HG03159 (cell line): ENCODE data around the gene NKD2.
"Not testable (repeated sequence)": the region's sequence is repeated elsewhere in the genome, so short reads cannot be mapped to it uniquely, and the experiment has no call there.

Source experiments
- ATAC-seq: cut with Tn5 transposase; IDR thresholded peaks from one replicate; pipeline ENCODE4 v1.9.1; 2021; ENCODE audit warnings: mild to moderate bottlenecking, moderate library complexity; ENCODE audit not compliant: unreplicated experiment

Gene NKD2

DNA sequence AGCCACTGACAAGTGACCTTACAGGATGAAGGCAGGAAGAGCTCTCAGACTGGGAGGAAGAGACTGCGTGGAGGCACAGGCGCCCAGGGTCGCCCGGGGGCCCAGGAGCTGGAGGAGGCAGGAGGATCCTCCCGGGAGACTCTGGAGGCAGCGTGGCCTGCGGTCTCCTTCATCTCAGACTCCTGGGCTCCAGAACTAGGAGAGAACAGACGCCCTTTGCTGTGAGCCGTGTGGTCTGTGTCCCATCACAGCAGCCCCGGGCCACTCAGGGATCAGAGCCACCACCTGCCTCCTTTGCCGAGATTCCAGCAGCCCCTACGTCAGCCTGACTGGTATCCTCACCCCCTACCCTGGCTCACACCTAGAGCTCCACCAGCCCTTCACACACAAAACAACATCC lies 58.1 kb downstream of the NKD2 start:
- no peak for ATAC-seq

DNA sequence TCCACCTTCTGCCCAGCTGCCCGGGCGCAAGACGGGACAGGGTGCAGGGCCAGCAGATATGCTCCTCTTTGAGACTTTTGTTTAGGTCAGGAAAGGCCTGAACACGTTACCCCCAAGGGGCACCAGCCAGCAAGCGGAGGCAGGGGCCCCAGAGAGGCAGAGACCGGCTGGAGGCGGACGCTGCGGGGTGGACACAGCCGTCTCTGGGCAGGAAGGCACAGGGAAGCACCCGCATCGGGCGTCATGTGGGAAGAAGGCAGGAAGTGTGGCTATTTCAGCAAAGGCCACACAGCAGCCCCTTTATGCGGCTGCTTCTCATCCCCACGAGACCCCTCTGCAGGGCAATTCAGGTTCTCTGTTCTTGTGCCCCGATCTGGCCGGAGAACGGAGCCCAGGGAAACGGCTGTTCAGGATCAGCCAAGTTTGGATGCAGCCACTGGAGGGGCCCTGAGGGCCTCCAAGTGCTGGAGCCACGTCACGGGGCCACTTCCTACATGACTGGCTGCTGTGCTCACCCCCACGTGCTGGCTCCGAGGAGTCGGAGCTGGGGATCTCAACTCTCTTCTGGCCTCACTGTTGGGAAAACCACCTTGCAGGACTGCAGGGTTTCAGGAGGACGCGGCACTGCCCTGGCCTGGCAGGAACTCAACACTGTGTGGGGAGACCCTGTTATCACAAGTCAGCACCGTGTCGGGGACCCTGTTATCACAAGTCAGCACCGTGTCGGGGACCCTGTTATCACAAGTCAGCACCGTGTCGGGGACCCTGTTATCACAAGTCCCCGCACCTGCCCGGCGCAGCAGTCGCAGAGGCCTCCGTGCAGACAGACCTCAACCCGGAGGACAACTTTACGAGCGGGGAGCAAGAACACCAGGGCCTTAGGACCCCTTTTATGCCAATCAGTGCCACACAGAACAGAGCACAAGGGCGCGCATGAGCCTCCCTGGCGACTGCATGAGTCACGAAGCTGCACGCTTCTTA lies 58.8 kb downstream of the NKD2 start:
- no peak for ATAC-seq

DNA sequence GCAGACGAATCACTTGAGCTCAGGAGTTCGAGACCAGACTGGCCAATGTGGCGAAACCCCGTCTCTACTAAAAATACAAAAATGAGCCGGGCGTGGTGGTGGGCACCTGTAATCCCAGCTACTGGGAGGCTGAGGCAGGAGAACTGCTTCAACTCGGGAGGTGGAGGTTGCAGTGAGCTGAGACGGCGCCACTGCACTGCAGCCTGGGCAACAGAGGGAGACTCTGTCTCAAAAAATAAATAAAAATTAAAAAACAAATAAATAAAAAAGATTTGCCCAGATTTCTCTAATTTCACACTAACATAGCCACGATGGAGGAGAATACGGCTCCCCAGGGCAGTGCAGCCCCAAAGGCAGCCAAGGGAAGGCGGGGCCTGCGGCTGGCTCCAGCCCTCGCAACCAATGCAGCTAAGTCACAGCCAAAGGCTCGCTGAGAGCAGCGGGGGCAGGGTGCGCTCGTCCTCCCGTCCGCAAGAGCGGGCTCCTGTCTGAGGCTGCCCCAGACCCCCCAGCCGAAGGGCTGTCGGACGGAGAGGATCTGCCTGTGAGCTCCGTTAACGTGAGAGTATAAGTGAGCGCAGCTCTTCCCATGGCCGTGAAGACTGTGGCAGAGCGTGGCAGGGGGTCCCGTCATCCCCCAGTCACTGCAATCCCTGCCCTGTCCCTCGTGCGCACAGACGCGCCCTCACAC lies 59.7 kb downstream of the NKD2 start:
- ATAC-seq = no peak

DNA sequence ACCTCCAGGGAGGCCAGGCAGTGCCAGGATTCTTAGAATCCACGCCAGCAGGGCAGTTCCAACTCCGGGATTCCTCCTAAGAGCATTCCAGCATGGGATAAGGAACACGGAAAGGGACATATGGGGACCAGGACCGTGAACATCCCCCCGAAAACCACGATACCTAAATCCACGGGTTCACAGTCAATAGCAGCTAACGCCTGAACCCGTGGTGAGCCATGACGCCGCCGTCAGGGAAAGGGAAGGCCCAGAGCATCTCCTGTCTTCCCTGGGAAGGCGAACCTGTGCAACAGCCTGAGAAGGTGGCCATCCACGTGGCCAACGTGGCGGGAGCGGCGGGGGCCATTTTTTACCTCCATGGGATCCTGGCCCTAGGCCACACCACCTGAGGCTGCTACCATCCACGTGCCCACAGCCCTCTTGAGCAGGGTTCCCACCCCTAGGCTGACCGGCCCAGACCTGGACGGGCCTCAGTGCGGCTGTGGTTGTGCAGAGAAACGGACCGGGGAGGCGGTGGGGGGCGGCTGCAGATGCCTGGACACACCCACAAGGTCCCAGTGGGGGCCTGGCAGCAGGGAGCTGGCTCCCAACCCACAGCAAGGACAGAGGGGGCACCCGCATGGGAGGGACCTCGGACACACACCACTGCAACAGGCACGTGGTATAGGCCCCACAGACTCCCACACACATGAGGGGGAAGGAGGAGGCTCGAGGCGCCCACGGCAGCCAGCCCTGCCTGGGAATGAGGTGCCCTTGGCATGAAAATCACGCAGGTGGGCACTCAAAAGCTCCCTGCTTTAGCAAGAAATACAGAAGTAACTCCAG lies 60.5 kb downstream of the NKD2 start:
- ATAC-seq = no peak

DNA sequence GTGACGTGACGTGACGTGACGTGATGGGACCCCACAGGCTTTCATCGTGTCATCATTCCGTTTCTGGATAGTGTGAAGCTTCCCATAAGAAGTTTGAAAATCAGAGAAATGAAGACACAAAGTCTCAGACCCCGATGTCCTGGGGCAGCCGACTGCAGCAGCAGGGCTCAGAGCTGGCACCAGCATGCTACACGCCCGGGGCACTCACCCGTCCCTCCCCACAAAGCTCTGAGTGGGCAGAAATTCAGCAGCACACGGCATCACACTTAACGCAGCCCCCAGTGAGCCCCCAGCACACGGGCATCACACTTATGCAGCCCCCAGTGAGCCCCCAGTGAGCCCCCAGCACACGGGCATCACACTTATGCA lies 61.1 kb downstream of the NKD2 start:
- ATAC-seq = no peak

DNA sequence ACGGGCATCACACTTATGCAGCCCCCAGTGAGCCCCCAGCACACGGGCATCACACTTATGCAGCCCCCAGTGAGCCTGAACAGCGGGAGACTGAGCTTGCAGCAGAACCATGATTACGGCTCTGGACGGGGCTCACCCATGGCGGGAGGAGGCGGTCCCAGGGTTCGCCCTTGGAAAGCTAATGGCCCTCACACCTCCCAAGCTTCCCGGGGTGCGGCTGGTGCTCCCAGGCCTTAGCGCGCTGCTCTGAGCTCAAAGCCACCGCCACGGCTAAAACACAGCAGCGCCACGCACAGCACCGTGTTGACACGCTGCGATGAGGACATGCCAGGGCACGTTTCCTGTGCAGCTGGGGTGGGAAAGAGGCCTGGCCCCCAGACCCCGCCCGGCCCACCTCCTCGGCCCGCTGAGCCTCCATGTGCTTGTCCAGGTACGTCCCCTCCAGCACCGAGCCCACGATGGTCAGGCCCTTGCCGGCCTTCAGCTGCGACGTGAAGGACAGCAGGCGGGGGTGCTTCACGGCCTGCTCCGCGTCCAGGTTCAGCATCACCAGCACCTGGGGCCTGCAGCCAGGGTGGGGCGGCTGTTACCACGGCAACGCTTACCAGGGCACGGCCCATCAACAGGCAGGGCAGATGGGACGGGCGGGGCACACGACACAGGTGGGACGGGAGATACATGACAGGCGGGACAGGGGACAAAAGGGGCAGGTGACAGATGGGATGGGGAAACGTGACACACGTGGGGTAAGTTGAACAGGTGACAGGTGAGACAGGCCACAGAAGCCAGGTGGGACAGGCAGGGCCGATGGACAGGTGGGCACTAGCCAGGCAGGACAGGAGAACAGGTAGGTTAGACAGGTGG lies 64.9 kb downstream of the NKD2 start:
- ATAC-seq = no peak

DNA sequence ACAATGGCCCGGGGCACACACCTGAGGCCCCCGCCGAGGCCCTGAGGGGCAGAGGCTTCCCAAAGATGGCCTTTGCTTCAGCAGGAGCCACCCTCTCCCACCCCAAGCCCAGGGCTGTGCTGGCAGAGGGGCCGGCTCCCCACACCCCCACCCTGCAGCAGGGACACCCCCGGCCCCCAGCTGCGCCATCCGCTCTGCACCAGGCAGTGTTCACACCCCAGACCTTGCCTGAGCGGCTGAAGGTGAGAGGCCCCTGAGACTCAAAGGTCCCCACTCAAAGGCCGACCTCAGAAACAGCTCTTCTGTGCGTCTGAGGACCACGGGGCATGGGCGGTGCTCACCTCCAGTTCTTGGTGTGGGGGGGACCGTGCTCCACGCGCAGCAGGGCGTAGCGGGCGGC lies 65.6 kb downstream of the NKD2 start:
- ATAC-seq = no peak

DNA sequence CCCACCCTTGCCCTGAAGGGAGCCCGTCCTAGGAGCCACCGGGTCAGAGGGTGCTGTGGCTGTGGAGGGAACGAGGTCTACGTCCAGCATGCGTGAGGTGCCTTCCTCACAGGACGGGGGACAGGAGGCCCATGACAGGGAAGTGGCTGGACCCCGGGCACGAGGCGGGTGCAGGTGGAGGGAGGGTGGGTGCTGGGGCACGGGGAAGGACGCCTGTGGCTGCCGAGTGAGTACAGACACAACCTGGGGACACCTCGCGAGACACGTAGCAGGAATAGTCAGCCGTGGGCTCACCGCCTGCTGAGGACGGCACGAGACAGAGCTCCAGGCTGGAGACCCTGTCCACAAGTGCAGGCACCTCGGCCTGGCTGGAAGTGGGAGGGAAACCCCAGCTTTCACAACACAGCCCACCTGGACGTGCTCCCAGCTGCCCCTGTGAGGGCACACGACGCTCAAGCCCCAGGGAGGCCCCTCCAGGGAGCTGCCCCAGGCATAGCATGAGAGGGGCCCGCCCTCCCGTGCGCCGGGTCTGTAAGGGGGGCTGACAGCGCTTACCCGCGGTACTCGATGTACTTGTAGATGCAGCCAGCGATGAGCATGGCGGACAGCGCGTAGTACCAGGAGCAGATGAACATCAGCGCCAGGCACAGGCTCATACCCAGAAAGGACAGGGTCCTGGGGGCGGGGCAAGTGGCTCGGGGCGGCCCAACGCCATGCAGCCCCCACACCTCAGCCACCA lies 66.4 kb downstream of the NKD2 start:
- ATAC-seq = no peak

DNA sequence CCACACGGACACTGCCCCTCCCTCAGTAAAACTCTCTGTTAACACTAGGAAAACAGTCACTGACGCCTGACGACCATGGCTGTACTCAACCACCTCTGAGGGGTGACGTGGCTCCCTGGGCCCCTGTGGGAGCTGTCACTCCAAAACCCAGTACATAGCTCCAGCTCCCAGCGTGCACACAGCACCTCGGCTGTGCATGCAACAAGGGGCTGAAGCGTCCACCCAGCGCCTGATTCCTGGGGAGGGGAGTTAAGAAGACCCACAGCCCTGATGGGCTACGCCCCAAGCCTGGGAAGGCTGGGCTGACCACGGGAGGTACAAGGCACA lies 66.9 kb downstream of the NKD2 start:
- no peak for ATAC-seq

DNA sequence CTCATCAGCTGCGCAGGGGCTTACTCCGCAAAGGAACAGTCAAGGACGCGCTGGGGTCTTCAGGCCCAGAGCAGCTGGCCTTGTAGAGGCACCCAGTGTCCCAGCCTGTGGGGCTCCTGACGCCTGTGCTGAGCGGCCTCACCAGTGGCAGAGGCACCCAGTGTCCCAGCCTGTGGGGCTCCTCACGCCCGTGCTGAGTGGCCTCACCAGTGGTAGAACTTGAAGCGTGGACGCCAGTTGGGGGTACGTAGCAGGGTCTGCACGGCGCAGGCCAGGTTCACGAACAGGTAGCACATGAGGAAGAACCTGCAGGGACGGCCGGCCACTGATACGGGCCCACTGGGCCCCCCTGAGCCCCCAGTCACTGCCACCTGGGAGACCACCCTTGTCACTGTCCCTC lies 67.3 kb downstream of the NKD2 start:
- ATAC-seq = no peak

DNA sequence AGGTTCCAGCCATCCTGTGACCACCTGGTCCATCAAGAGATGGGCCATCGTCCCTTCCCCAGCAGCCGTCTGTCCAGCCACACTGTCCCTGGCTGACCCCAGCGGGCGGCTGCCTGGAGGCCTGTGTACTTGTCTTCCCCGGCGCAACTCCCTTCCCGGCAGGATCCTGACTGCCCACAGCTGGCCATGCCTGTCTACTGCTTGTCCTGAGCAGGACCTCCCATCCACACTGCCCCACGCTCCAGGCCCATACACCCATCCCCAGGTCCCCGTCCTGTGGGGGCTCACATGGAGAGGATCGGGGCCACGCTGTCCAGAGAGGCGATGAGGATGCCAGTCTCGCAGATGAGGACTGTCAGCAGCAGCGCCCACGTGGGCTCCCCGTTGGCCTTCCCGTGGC lies 67.8 kb downstream of the NKD2 start:
- ATAC-seq = no peak

DNA sequence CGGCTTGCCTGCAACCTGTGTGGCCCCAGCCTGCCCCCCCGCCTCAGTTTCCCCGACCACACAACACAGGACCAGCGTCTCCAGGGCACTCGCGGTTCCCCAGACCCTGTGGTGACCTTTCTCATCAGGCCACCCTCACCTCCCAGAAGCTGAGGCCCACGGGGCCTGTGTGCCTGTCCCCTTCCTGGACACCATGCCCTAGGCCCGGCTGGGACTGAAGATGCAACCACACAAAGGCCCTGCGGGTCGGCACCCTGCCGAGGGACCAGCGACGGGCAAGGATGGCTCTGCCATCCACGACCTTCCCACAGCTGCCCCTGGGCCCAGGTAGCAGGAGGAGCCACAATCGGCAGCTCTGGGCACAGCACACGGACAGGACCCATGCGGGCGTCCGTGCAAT lies 68.4 kb downstream of the NKD2 start:
- ATAC-seq = no peak

DNA sequence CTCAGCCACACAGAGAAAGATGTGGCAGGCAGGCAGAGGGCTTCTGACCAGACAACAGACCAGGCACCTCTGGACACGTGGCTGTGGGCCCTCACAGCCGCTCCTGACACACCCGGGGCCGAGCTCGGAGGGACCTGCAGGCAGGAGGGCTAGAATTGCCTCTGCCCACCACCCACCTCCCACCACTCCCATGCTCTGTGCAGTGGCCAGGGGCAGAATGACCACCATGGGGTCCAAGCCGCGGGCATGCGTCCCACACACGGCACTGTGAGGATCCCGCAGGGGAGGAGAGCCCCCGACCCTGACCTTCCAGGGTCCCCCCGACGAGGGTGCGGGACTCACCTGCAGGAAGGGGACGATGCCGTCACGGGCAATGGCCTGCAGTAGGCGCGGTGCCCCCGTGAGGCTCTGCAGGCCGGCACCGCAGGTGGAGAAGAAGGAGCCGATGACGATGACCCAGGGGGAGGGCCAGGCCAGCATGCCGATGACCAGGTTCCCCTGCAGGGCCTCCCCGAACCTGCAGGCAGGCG lies 69.0 kb downstream of the NKD2 start:
- no peak for ATAC-seq

DNA sequence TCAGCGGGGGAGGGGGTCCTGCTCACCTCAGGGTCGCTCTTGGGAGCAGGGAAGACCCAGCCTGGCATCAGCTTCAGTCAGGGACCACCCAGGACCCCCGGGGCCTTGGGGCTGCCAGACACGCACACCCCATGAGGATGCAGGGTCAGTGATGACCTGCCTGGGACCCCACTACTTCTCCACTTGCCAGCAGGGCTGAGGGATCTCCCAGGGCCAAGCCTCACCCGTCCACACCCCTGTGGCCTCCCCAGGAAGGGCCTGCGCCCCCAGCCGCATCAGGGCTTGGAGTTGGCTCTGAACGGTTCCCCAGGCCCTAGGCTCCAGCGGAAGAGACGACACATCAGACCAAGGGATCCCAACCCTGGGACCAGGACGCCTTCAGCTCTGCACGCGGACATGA lies 69.6 kb downstream of the NKD2 start:
- ATAC-seq = no peak

DNA sequence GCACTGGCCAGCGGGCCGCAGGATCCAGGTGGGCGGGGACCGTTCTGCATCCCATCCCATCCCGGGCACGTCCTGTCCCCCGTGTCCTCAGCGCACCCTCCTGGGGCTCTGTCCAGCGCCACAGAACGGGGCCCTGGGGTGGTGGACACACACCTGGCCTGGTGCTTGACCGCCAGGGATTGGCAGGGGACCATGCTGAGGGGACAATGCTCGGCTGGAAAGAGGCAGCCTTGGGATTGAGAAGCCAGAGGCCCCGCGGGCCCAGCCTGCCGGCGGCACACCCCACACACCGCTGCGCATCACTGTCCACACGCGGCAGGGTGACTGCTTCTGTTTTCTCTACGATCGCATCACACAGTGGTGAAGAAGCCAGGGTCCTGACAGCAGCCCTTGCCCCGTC lies 70.2 kb downstream of the NKD2 start:
- no peak for ATAC-seq

DNA sequence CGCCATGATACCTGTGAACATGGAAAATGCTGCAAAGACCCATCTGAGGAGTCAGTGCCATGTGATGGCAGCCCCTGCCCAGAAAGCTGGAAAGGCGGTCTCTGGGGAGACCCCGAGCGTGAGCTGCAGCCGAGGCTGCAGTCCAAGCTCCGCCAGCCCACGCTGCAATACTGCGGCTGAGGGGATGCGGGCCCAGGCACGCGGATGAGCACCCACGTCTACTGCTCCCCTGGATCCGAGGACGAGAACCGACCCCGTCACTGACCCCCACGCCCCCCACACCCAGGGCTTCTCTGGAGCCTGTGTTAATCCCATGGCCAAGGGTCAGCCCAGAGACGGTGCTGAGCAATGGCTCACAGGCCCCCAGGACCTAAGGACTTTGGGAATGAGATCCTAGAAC lies 70.9 kb downstream of the NKD2 start:
- no peak for ATAC-seq

DNA sequence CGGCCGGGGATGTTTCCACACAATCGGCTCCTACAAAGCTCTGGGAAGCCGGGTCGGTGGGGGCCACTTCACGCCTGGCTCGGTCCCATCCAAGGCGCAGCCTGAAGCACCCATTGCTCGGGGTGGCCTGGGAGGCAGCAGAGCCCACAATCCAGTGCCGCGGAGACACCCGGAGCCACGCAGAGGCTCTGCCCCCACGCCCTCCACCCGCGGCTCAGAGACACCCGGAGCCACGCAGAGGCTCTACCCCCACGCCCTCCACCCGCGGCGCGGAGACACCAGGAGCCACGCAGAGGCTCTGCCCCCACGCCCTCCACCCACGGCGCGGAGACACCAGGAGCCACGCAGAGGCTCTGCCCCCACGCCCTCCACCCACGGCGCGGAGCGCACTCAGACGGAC lies 71.4 kb downstream of the NKD2 start:
- ATAC-seq = no peak

DNA sequence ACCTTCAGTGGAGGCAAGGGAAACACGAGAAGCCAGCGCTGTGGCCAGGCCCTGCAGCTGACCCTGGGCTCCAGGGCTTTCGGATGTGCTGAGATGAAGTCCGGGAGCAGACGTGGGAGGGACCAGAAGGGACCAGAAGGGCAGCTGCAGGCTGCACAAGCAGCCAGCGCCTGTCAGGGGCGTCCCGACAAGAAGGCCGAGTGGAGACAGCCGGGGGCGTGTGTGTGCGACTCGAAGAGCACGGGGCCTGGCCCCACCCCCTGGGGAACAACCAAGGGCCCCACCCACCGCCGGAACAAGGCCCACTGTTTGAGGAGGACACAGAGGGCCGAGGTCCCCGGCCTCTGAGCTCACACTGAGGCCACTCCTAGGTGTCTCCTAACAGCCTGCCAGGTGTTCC lies 71.8 kb downstream of the NKD2 start:
- ATAC-seq = no peak

DNA sequence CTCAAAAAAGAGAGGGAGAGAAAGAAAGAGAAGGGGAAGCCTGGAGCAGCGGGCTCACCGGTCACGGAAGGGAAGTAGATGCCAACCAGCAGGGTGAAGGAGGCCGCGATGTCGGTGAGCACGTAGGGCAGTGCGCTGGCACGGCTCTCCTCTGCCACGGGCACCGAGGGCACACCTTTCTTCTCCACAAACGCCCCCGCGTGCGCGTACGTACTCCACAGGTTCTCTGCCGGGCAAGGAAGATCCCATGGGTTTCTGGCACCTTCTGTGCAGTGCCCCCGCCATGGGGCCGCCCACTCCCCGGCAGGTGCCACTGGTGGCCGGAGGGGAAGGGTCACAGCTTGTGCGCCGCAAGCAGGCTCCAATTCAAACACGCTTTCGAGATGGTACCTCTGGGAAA lies 72.9 kb downstream of the NKD2 start:
- no peak for ATAC-seq

DNA sequence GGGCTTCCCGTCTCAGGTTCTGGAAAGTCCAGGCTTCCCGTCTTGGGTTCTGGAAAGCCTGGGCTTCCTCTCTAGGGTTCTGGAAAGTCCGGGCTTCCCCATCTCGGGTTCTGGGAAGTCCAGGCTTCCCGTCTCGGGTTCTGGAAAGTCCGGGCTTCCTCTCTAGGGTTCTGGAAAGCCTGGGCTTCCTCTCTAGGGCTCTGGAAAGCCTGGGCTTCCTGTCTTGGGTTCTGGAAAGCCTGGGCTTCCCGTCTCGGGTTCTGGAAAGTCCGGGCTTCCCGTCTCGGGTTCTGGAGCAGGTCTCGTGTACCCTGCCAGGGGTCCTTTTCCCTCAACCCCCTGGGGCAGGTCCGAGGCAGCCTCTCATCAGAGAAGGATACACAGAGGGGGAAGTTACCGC lies 74.4 kb downstream of the NKD2 start:
- ATAC-seq = not testable (repeated sequence)
